Osteocyte (in vitro differentiated cells): ENCODE results near the gene CR1L. TPM values are rescaled to one million over a fixed set of nuclear protein-coding genes. Genes with fewer than 3 reads are reported as not detected.
A peak's percentile ranks its signal among the peaks of the same experiment; 100 is the strongest.
"Not testable (repeated sequence)": the region's sequence is repeated elsewhere in the genome, so short reads cannot be mapped to it uniquely, and the experiment has no call there.

Source experiments
- DNase-seq: peaks from one replicate; pipeline ENCODE4 v3.0.0; 2021; ENCODE audit warnings: mixed read lengths; ENCODE audit not compliant: unreplicated experiment; ENCODE audit errors: extremely low spot score
- H3K27ac Mint-ChIP-seq: one replicate; pipeline ENCODE4 v1.8.0; 2021; ENCODE audit warnings: mild to moderate bottlenecking, mixed read lengths; ENCODE audit not compliant: unreplicated experiment
- H3K27me3 Mint-ChIP-seq: one replicate; pipeline ENCODE4 v1.8.0; 2021; ENCODE audit warnings: mixed read lengths; ENCODE audit not compliant: unreplicated experiment
- H3K36me3 Mint-ChIP-seq: one replicate; pipeline ENCODE4 v1.8.0; 2021; ENCODE audit warnings: mixed read lengths; ENCODE audit not compliant: unreplicated experiment
- H3K4me1 Mint-ChIP-seq: one replicate; pipeline ENCODE4 v1.8.0; 2021; ENCODE audit warnings: mixed read lengths; ENCODE audit not compliant: unreplicated experiment
- H3K4me3 Mint-ChIP-seq: one replicate; pipeline ENCODE4 v1.8.0; 2021; ENCODE audit warnings: mild to moderate bottlenecking, moderate library complexity, mixed read lengths; ENCODE audit not compliant: unreplicated experiment
- H3K9me3 Mint-ChIP-seq: one replicate; pipeline ENCODE4 v1.8.0; 2021; ENCODE audit warnings: mixed read lengths; ENCODE audit not compliant: unreplicated experiment
- CTCF ChIP-seq: fragments of 200-600 bp; sonication (generic); IDR thresholded peaks from 2 replicates; pipeline ENCODE4 v1.5.0; 2021; ENCODE audit warnings: antibody characterized with exemption, mild to moderate bottlenecking, moderate library complexity
- total RNA-seq: library from RNA; stranded (reverse); gene quantifications from 2 replicates; pipeline ENCODE4 v1.2.1, GENCODE V29; 2021

The CR1L gene
- total RNA-seq, 1 donor from 2014 or later: not detected

GRCh38 chr1:207747627-207748492 lies 102.9 kb downstream of the CR1L start:
- Mint-ChIP-seq H3K9me3 (no peaks in the 10 kb centered on the region), H3K36me3 (no peaks in the 10 kb centered on the region), H3K4me1 (peaks cover 15% of the 10 kb centered on the region), H3K4me3 (no peak overlapping the region), H3K27ac (no peak overlapping the region), H3K27me3 (no peaks in the 10 kb centered on the region)
- TF ChIP-seq CTCF: no peak
- DNase-seq: no peak

GRCh38 chr1:207748737-207749528 lies 104.0 kb downstream of the CR1L start:
- H3K36me3 Mint-ChIP-seq: no peaks in the 10 kb centered on the region
- H3K4me1 Mint-ChIP-seq: peaks cover 24% of the 10 kb centered on the region
- H3K27me3 Mint-ChIP-seq: no peaks in the 10 kb centered on the region
- TF ChIP-seq CTCF: no peak
- no peak overlapping the region for H3K4me3 Mint-ChIP-seq
- H3K9me3 Mint-ChIP-seq: no peaks in the 10 kb centered on the region
- no peak overlapping the region for H3K27ac Mint-ChIP-seq
- DNase-seq: no peak

GRCh38 chr1:207750631-207751305 lies 105.8 kb downstream of the CR1L start:
- peak overlapping the region; percentile 96 for H3K27ac Mint-ChIP-seq
- H3K9me3 Mint-ChIP-seq: no peaks in the 10 kb centered on the region
- peaks cover 29% of the 10 kb centered on the region for H3K4me1 Mint-ChIP-seq
- no peak for TF ChIP-seq CTCF
- H3K36me3 Mint-ChIP-seq: no peaks in the 10 kb centered on the region
- DNase-seq: no peak
- no peaks in the 10 kb centered on the region for H3K27me3 Mint-ChIP-seq
- H3K4me3 Mint-ChIP-seq: peak overlapping the region; percentile 97

GRCh38 chr1:207751463-207751789 lies 106.5 kb downstream of the CR1L start:
- not testable (repeated sequence) for DNase-seq, H3K27me3 Mint-ChIP-seq, H3K9me3 Mint-ChIP-seq, H3K36me3 Mint-ChIP-seq
- H3K4me1 Mint-ChIP-seq: peaks cover 29% of the 10 kb centered on the region
- peak overlapping the region; percentile 97 for H3K4me3 Mint-ChIP-seq
- peak overlapping the region; percentile 96 for H3K27ac Mint-ChIP-seq

GRCh38 chr1:207751790-207752455 lies 107.0 kb downstream of the CR1L start, which contains the start of gene CD46:
CD46 (plus strand) TSS chr1:207752054; CDS start chr1:207752213, 159 bp downstream.
- H3K4me1 Mint-ChIP-seq: peaks cover 29% of the 10 kb centered on the region
- H3K9me3 Mint-ChIP-seq: no peaks in the 10 kb centered on the region
- no peaks in the 10 kb centered on the region for H3K36me3 Mint-ChIP-seq
- TF ChIP-seq CTCF: no peak
- H3K4me3 Mint-ChIP-seq: peak within 1 kb of the TSS; percentile 97
- H3K27ac Mint-ChIP-seq: peak within 1 kb of the TSS; percentile 96
- DNase-seq: peak; percentile 95
- H3K27me3 Mint-ChIP-seq: no peaks in the 10 kb centered on the region
